ENCODE results near the gene CRADD. TPM values are rescaled to one million over a fixed set of nuclear protein-coding genes. Genes with fewer than 3 reads are reported as not detected.

Gene CRADD
- total and polyA plus RNA-seq, 2 of the 4 experiments (the other 2 are of a cell fraction) = 11.1 to 14.0 TPM

GRCh38 chr12:93723568-93723930 is 46.4 kb downstream of the CRADD start:
- no peak overlapping the region for H3K18ac ChIP-seq (ENCODE audit: low read depth, low read length)
- no peak overlapping the region for H2AK9ac ChIP-seq (replicated peaks; ENCODE audit: low read depth, low read length, poor library complexity)
- no peaks in the 10 kb centered on the region for H4K20me1 ChIP-seq (ENCODE audit: insufficient read depth, low read length)
- H3K27ac ChIP-seq (ENCODE audit: insufficient read depth, low read length) = no peak overlapping the region
- H3K9me1 ChIP-seq (ENCODE audit: insufficient read depth, low read length) = no peaks in the 10 kb centered on the region
- H2BK5ac ChIP-seq (ENCODE audit: low read depth, low read length, poor library complexity, severe bottlenecking) = no peak overlapping the region
- no peak overlapping the region for H3K4ac ChIP-seq (ENCODE audit: low read depth, low read length)
- TF ChIP-seq NFE2L2 (IDR thresholded peaks at IDR 0.05; ENCODE audit: low read depth, low read length) (no peak), SMC3 (IDR thresholded peaks at IDR 0.05; ENCODE audit: low read depth, low read length) (no peak), MAZ (IDR thresholded peaks at IDR 0.05; ENCODE audit: borderline replicate concordance, low read depth, low read length) (no peak)
- ChIA-PET CTCF (interaction anchor here (0.7 kb wide), 1 partner anchor 154 kb away, joined by 3 read pairs; no protein-coding TSS in a partner anchor), POLR2A (ENCODE audit: unreplicated experiment) (no interaction called here)
- BruUV-seq (replicated peaks) = no TSS peak
- no peaks in the 10 kb centered on the region for H3K27me3 ChIP-seq (ENCODE audit: control insufficient read depth, insufficient read depth, low read length)
- H4K5ac ChIP-seq (ENCODE audit: low read depth, low read length) = no peak overlapping the region
- H4K8ac ChIP-seq (ENCODE audit: low read depth in 2 of 2, low read length in 2 of 2) = no peak overlapping the region
- dilution Hi-C loops (cut with HindIII; ENCODE audit: low sequenced_read_pairs, unreplicated experiment) (no loop called here), intact Hi-C loops (cut with micrococcal nuclease) (no loop called here), in situ Hi-C loops (cut with MboI; ENCODE audit: low sequenced_read_pairs) (no loop called here)
- H3K4me3 ChIP-seq (ENCODE audit: insufficient read depth, low read depth, low read length) = no peak overlapping the region
- H3K79me1 ChIP-seq (ENCODE audit: low read depth in 1 of 2, low read length in 2 of 2) = 0 out of 4 replicates have a peak, but pooled peaks cover 0 to 7% of the 10 kb centered on the region in 2 experiments
- WGBS, 2 experiments (ENCODE audit: extremely low coverage in 2 of 2, insufficient read length in 1 of 2) = no CpG with 5 or more reads among the region's 4 CpGs
- H3K23ac ChIP-seq (ENCODE audit: low read depth, low read length) = no peak overlapping the region
- no peak overlapping the region for H3K4me2 ChIP-seq (ENCODE audit: low read depth, low read length)
- no peaks in the 10 kb centered on the region for H3K9me3 ChIP-seq (ENCODE audit: control insufficient read depth, insufficient read depth, low read length)
- H2BK120ac ChIP-seq (ENCODE audit: low read depth, low read length) = no peak overlapping the region
- no peak overlapping the region for H3K9ac ChIP-seq (ENCODE audit: low read depth, low read length)
- H3K4me1 ChIP-seq (ENCODE audit: control insufficient read depth, insufficient read depth, low read length) = peaks cover 2% of the 10 kb centered on the region; the same call in 1 of the 2 replicates
- ATAC-seq (ENCODE audit: low read depth) = no peak
- H3K14ac ChIP-seq (replicated peaks; ENCODE audit: low read depth, low read length) = no peak overlapping the region
- no peak overlapping the region for H2BK15ac ChIP-seq (ENCODE audit: low read depth, low read length)
- H2BK20ac ChIP-seq (ENCODE audit: low read depth, low read length) = 0 out of 2 replicates have a peak overlapping the region, but pooled peaks have one; percentile 16
- no peak overlapping the region for H2AK5ac ChIP-seq (ENCODE audit: low read depth, low read length)
- H2AFZ ChIP-seq (replicated peaks; ENCODE audit: low read length, poor library complexity) = no peak overlapping the region
- no peak for DNase-seq
- no peaks in the 10 kb centered on the region for H3K36me3 ChIP-seq (ENCODE audit: control insufficient read depth, insufficient read depth, low read length)
- no peak overlapping the region for H4K91ac ChIP-seq (ENCODE audit: insufficient read depth, low read depth, low read length)
- no peak overlapping the region for H3K56ac ChIP-seq (ENCODE audit: extremely low read depth, insufficient read depth, low read length)

Data from IMR-90 (cell line).